GM12892 (cell line): ENCODE data around the gene RTN4RL1.

Source experiments
- DNase-seq: peaks from one replicate; pipeline ENCODE4 v3.0.0; 2011; ENCODE audit not compliant: insufficient read length
- FAIRE-seq: peaks from 2 replicates; lab custom pipeline; 2011; peaks lifted over from hg19 to GRCh38; lab: Jason Lieb, UNC
- POLR2A ChIP-seq: IDR thresholded peaks from 2 replicates; pipeline ENCODE4 v1.6.1; 2011; ENCODE audit warnings: low read depth, low read length, control low read depth
- POLR2AphosphoS5 ChIP-seq: IDR thresholded peaks from 2 replicates; pipeline ENCODE4 v1.6.1; 2011; ENCODE audit warnings: low read depth, low read length, control low read depth
- TAF1 ChIP-seq: IDR thresholded peaks from 2 replicates; pipeline ENCODE4 v1.6.1; 2011; ENCODE audit warnings: low read depth, mild to moderate bottlenecking, control low read depth, low read length, borderline replicate concordance

Gene RTN4RL1

GRCh38 chr17:2057760-2058585 is 32.8 kb upstream of the RTN4RL1 start:
- TF ChIP-seq POLR2A (0 out of 2 replicates have a peak, but pooled peaks have one; percentile 33), TAF1 (no peak), POLR2AphosphoS5 (peak; percentile 78; the same call in 1 of the 2 replicates)
- DNase-seq (no peak), FAIRE-seq (no peak)

GRCh38 chr17:2057175-2057759 is 32.1 kb upstream of the RTN4RL1 start:
- TF ChIP-seq POLR2A (no peak), TAF1 (no peak), POLR2AphosphoS5 (no peak)
- no peak for DNase-seq
- no peak for FAIRE-seq

- DNase-seq (no peak), FAIRE-seq (no peak)
- TF ChIP-seq POLR2A (peak; percentile 69; the same call in 1 of the 2 replicates), POLR2AphosphoS5 (peak; percentile 81; the same call in 1 of the 2 replicates), TAF1 (no peak)
These were observed 31.4 kb upstream of the RTN4RL1 start for GRCh38 chr17:2056206-2057174.

GRCh38 chr17:2055292-2056205 is 30.4 kb upstream of the RTN4RL1 start:
- peak; percentile 52; the same call in 1 of the 2 replicates for TF ChIP-seq POLR2A
- no peak for TF ChIP-seq TAF1
- TF ChIP-seq POLR2AphosphoS5 = no peak
- DNase-seq = peak; percentile 66
- FAIRE-seq = peak; percentile 95

GRCh38 chr17:2054512-2055291 is 29.6 kb upstream of the RTN4RL1 start, which contains the start of gene HIC1:
Gene HIC1 (plus strand): TSS chr17:2055103. CDS start chr17:2056691, 1,588 bp downstream.
- DNase-seq (peak; percentile 80), FAIRE-seq (peak; percentile 98)
- TF ChIP-seq POLR2A (peak; percentile 89), TAF1 (peak; percentile 58; the same call in 1 of the 2 replicates), POLR2AphosphoS5 (peak; percentile 70)

GRCh38 chr17:2054262-2054511 is 29.1 kb upstream of the RTN4RL1 start:
- DNase-seq (no peak), FAIRE-seq (no peak)
- no peak for TF ChIP-seq POLR2A
- TF ChIP-seq TAF1 = no peak
- TF ChIP-seq POLR2AphosphoS5 = no peak

GRCh38 chr17:2053380-2054261 is 28.5 kb upstream of the RTN4RL1 start:
- TF ChIP-seq POLR2A (no peak), TAF1 (no peak), POLR2AphosphoS5 (no peak)
- DNase-seq (no peak), FAIRE-seq (peak; percentile 91)

GRCh38 chr17:2051933-2052559 is 26.9 kb upstream of the RTN4RL1 start:
- no peak for DNase-seq
- FAIRE-seq = no peak
- TF ChIP-seq POLR2AphosphoS5 (no peak), POLR2A (no peak), TAF1 (no peak)
